ENCODE results near the gene CTU2.

- no peak for TF ChIP-seq CBX3 (IDR thresholded peaks at IDR 0.05; ENCODE audit: borderline replicate concordance in 1 of 2, low read length in 2 of 2)
- TF ChIP-seq NFIC (IDR thresholded peaks at IDR 0.05) = no peak
- no peak for TF ChIP-seq TAF1 (IDR thresholded peaks at IDR 0.05; ENCODE audit: control insufficient read depth, extremely low read depth, insufficient read depth, low read length, severe bottlenecking)
- TF ChIP-seq, protein P1, sequence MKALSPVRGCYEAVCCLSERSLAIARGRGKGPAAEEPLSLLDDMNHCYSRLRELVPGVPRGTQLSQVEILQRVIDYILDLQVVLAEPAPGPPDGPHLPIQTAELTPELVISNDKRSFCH (CRISPR knock-in tag; IDR thresholded peaks at IDR 0.05) = no peak
- TF ChIP-seq, protein P1 (tag; IDR thresholded peaks at IDR 0.05) = no peak
- no peak for TF ChIP-seq CEBPB (tag; IDR thresholded peaks at IDR 0.05)
- TF ChIP-seq SIN3A (IDR thresholded peaks at IDR 0.05; ENCODE audit: borderline replicate concordance in 2 of 2, control insufficient read depth in 1 of 2, low read depth in 2 of 2, low read length in 2 of 2) = no peak
Observed at GRCh38 chr16:88673716-88674379, 32.5 kb upstream of the CTU2 start.
